Lung (tissue), 12 donors: ENCODE measurements around the gene RTN4R. TPM values are rescaled to one million over a fixed set of nuclear protein-coding genes. Genes with fewer than 3 reads are reported as not detected.

Source experiments
- ATAC-seq: fragments of 200-7000 bp; cut with Tn5 transposase; one replicate; pipeline ENCODE4 v1.9.1; 2020; ENCODE audit warnings: moderate number of reproducible peaks; ENCODE audit not compliant: insufficient read depth, low FRiP score
- DNase-seq, 3 donors: peaks; one replicate each; pipeline ENCODE4 v3.0.0-alpha.2; 2013 to 2017
- H3K27ac ChIP-seq, 2 donors: one replicate each; pipeline ENCODE4 v1.5.1; 2013; ENCODE audit warnings: mild to moderate bottlenecking in 2 of 2, moderate library complexity in 2 of 2, control low read depth in 1 of 2, inconsistent platforms in 1 of 2, low read depth in 1 of 2, low read length in 1 of 2
- H3K27me3 ChIP-seq, 3 donors: one replicate each; pipeline ENCODE4 v1.5.1; 2013; ENCODE audit warnings: low read length in 2 of 3; ENCODE audit not compliant: control insufficient read depth in 3 of 3, insufficient read depth in 3 of 3
- H3K36me3 ChIP-seq, 4 donors: one replicate each; pipeline ENCODE4 v1.5.1; 2013; ENCODE audit warnings: low read length in 4 of 4, mild to moderate bottlenecking in 1 of 4, moderate library complexity in 1 of 4; ENCODE audit not compliant: control insufficient read depth in 4 of 4, insufficient read depth in 4 of 4
- H3K4me1 ChIP-seq, 5 donors: one replicate each; pipeline ENCODE4 v1.5.1; 2013; ENCODE audit warnings: low read length in 5 of 5, mild to moderate bottlenecking in 2 of 5, moderate library complexity in 1 of 5; ENCODE audit not compliant: control insufficient read depth in 5 of 5, insufficient read depth in 5 of 5
- H3K4me3 ChIP-seq: one replicate; pipeline ENCODE4 v1.5.1; 2013; ENCODE audit warnings: mild to moderate bottlenecking, control low read depth, moderate library complexity
- H3K9ac ChIP-seq, 2 donors: one replicate each; pipeline ENCODE4 v1.5.1; 2013; ENCODE audit warnings: low read length in 2 of 2, control low read depth in 1 of 2; ENCODE audit not compliant: insufficient read depth in 1 of 2
- H3K9me3 ChIP-seq, 4 donors: one replicate each; pipeline ENCODE4 v1.5.1; 2013; ENCODE audit warnings: low read length in 3 of 4, mild to moderate bottlenecking in 1 of 4, moderate library complexity in 1 of 4; ENCODE audit not compliant: control insufficient read depth in 4 of 4, insufficient read depth in 3 of 4
- CTCF ChIP-seq: IDR thresholded peaks from 2 replicates; pipeline ENCODE4 v1.5.1; 2012; ENCODE audit warnings: mild to moderate bottlenecking; ENCODE audit errors: control extremely low read depth, extremely low read depth
- whole genome bisulfite sequencing, 2 donors: extraction: QIAGEN DNeasy Blood & Tissue Kit; methylation state at CpG; one replicate each; pipeline ENCODE4 v1.1.7; 2013; 5-methylcytosine and 5-hydroxymethylcytosine counted together
- polyA plus RNA-seq, 2 donors: library from polyadenylated mRNA; stranded (reverse); fragments of 200-250 nt; gene quantifications; one replicate each; pipeline ENCODE4 v1.2.1, GENCODE V29; 2013
- total RNA-seq, 2 donors: library from RNA; depleted of rRNA in 1 of 2; stranded (reverse); fragments of >200 nt in 1 of 2; gene quantifications; one replicate each; pipeline ENCODE4 v1.2.1, GENCODE V29; 2014 to 2021
- donor health status: control.
- donor health status: control.
- donor health status: Bipolar disorder and iron deficiency.
- donor health status: healthy.
- donor health status: DM: yes; HTN: yes; CAD: no.

The RTN4R gene
- total and polyA plus RNA-seq, 4 donors = 2.6 to 7.8 (median 4.3) TPM

GRCh38 chr22:20228939-20229272 is 39.2 kb downstream of the RTN4R start:
- H3K4me3 ChIP-seq = no peak overlapping the region
- no peaks in the 10 kb centered on the region for H3K36me3 ChIP-seq
- ATAC-seq (no peak), DNase-seq (no peak)
- no peaks in the 10 kb centered on the region for H3K27me3 ChIP-seq
- H3K27ac ChIP-seq = no peak overlapping the region
- TF ChIP-seq CTCF = no peak
- 88 to 91% methylated on average over 5 of the region's 5 CpGs for WGBS, 2 donors
- H3K4me1 ChIP-seq = peaks cover 0 to 33% (median 5%) of the 10 kb centered on the region in 5 donors
- H3K9me3 ChIP-seq = no peaks in the 10 kb centered on the region
- no peak overlapping the region for H3K9ac ChIP-seq

- no peaks in the 10 kb centered on the region for H3K36me3 ChIP-seq
- no peak overlapping the region for H3K4me3 ChIP-seq
- 81 to 87% methylated on average over 23 of the region's 23 CpGs for WGBS, 2 donors
- H3K27ac ChIP-seq = no peak overlapping the region
- DNase-seq (no peak), ATAC-seq (no peak)
- TF ChIP-seq CTCF = no peak
- H3K9me3 ChIP-seq = no peaks in the 10 kb centered on the region
- peaks cover 0 to 33% (median 5%) of the 10 kb centered on the region in 5 donors for H3K4me1 ChIP-seq
- H3K9ac ChIP-seq = no peak overlapping the region
- no peaks in the 10 kb centered on the region for H3K27me3 ChIP-seq
These were observed 39.8 kb downstream of the RTN4R start for GRCh38 chr22:20228055-20228938.

- H3K4me3 ChIP-seq = no peak overlapping the region
- ATAC-seq (no peak), DNase-seq (no peak)
- no peaks in the 10 kb centered on the region for H3K9me3 ChIP-seq
- H3K27ac ChIP-seq = no peak overlapping the region
- peaks cover 0 to 34% (median 7%) of the 10 kb centered on the region in 5 donors for H3K4me1 ChIP-seq
- H3K36me3 ChIP-seq = no peaks in the 10 kb centered on the region
- 74 to 82% methylated on average over 7 of the region's 7 CpGs for WGBS, 2 donors
- TF ChIP-seq CTCF = no peak
- H3K9ac ChIP-seq = no peak overlapping the region
- H3K27me3 ChIP-seq = no peaks in the 10 kb centered on the region
These were observed 40.8 kb downstream of the RTN4R start for GRCh38 chr22:20227363-20227762.
